ENCODE measurements around the gene MED19.
A peak's percentile ranks its signal among the peaks of the same experiment; 100 is the strongest.

Gene MED19

DNA sequence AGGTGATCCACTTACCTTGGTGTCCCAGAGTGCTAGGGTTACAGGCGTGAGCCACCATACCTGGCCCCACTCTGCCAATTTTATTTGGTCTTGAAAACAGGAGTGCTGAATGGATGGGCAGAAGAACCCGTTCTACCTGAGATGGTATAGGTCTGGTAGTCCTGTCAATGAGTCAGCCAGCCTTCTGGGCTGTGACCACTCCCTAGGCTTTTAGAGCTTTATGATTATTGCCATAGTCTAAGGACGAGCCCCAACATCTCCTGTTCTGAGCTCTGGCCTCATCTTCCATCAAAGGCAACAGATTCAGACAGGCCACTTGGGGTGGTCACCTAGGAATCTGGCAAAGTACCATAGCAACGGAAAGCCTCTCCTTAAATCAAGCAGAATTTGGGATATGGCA lies 32.6 kb downstream of the MED19 start:
- no peak for TF ChIP-seq CTCF (IDR thresholded peaks at IDR 0.05)
- Histone ChIP-seq H3K9ac (no peak overlapping the region), H3K4me2 (ENCODE audit: low read length) (no peak overlapping the region), H2AFZ (no peak overlapping the region), H3K36me3 (ENCODE audit: control insufficient read depth, insufficient read depth, low read length) (no peaks in the 10 kb centered on the region), H3K4me3 (ENCODE audit: low read depth, low read length) (no peak overlapping the region), H3K27ac (no peak overlapping the region), H3K79me2 (peaks cover 31% of the 10 kb centered on the region), H3K9me3 (ENCODE audit: control insufficient read depth, low read length) (no peaks in the 10 kb centered on the region), H3K27me3 (ENCODE audit: control insufficient read depth, insufficient read depth, low read length) (no peaks in the 10 kb centered on the region), H3K4me1 (peaks cover 5% of the 10 kb centered on the region)

DNA sequence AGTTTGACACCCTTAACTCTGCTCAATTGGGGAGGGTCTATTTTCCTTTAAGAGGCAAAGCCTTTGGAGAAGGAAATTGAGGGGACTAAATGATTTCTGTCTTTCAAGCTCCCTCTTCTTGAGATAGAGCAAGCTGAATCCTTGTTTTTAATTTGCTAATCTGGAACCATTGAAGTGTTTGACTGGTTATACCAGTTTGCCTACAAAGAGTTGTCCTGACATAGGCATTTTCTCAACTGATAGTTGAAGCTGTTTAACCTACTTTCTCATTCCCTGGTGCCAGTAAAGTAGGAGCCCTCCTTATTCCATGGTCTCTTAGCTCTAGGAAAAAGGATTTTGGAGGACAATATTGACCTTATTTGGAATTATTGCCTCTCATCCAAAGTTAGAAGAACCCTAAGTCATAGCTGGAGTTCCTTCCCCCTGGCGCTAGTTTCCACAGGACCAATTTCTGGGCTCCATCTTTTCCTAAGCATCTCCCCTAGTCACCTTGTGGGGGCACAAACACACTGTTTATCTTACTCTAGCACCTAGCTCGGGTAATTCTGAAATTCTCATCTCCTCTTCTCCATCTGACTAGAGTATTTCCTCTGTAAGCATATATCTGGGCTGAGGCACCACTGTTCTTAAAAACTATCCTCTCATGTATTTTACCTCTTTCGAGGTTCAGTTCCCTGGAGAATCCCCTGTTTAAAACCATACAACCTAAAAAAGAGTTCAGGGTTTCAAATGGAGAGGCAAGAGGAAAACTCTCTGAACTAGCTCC lies 36.7 kb downstream of the MED19 start:
- Histone ChIP-seq H3K27ac (no peak overlapping the region), H3K36me3 (ENCODE audit: control insufficient read depth, insufficient read depth, low read length) (no peaks in the 10 kb centered on the region), H3K79me2 (peaks cover 38% of the 10 kb centered on the region), H3K9ac (no peak overlapping the region), H3K4me3 (ENCODE audit: low read depth, low read length) (peak overlapping the region; percentile 11), H3K4me1 (peaks cover 5% of the 10 kb centered on the region), H3K27me3 (ENCODE audit: control insufficient read depth, insufficient read depth, low read length) (no peaks in the 10 kb centered on the region), H2AFZ (no peak overlapping the region), H3K9me3 (ENCODE audit: control insufficient read depth, low read length) (no peaks in the 10 kb centered on the region), H3K4me2 (ENCODE audit: low read length) (peak overlapping the region; percentile 42)
- no peak for TF ChIP-seq CTCF (IDR thresholded peaks at IDR 0.05)

DNA sequence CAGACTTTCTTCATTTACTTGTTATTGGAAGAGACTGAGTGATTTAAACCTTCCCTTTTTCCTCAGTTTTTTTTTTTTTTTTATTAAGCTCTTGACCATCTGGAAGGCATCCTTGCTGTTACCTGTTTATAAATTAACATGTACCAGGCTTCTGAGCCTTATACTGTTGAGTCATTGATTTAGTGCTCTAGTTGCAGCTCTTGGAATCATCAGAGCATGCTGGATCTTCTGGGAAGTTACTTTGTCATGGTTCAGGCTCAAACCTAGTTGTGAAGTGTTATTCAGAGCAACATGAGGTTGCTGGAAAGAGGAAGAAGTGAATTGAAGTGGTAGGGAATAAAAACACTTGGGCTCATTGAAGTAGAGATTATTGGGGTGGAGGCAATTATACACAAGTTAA lies 37.8 kb downstream of the MED19 start:
- H3K9me3 ChIP-seq (ENCODE audit: control insufficient read depth, low read length), result no peaks in the 10 kb centered on the region
- H3K27me3 ChIP-seq (ENCODE audit: control insufficient read depth, insufficient read depth, low read length), result no peaks in the 10 kb centered on the region
- H2AFZ ChIP-seq, result no peak overlapping the region
- peaks cover 32% of the 10 kb centered on the region for H3K79me2 ChIP-seq
- H3K36me3 ChIP-seq (ENCODE audit: control insufficient read depth, insufficient read depth, low read length), result no peaks in the 10 kb centered on the region
- TF ChIP-seq CTCF (IDR thresholded peaks at IDR 0.05), result no peak
- no peak overlapping the region for H3K4me2 ChIP-seq (ENCODE audit: low read length)
- H3K27ac ChIP-seq, result no peak overlapping the region
- no peak overlapping the region for H3K9ac ChIP-seq
- H3K4me1 ChIP-seq, result peaks cover 5% of the 10 kb centered on the region
- H3K4me3 ChIP-seq (ENCODE audit: low read depth, low read length), result no peak overlapping the region

GRCh38 chr11:57668434-57668782 lies 43.6 kb downstream of the MED19 start:
- peak overlapping the region; percentile 91 for H2AFZ ChIP-seq
- peak overlapping the region; percentile 83 for H3K4me3 ChIP-seq (ENCODE audit: low read depth, low read length)
- peak overlapping the region; percentile 72 for H3K9ac ChIP-seq
- H3K4me1 ChIP-seq, result peaks cover 2% of the 10 kb centered on the region
- H3K36me3 ChIP-seq (ENCODE audit: control insufficient read depth, insufficient read depth, low read length), result no peaks in the 10 kb centered on the region
- no peaks in the 10 kb centered on the region for H3K9me3 ChIP-seq (ENCODE audit: control insufficient read depth, low read length)
- H3K4me2 ChIP-seq (ENCODE audit: low read length), result peak overlapping the region; percentile 64
- no peaks in the 10 kb centered on the region for H3K27me3 ChIP-seq (ENCODE audit: control insufficient read depth, insufficient read depth, low read length)
- peaks cover 15% of the 10 kb centered on the region for H3K79me2 ChIP-seq
- peak overlapping the region; percentile 99 for H3K27ac ChIP-seq
- no peak for TF ChIP-seq CTCF (IDR thresholded peaks at IDR 0.05)

Measured in parathyroid adenoma (tissue), 2 donors.